GM21825 (cell line): ENCODE measurements around the gene PHLDA1.

Source experiments
- ATAC-seq: cut with Tn5 transposase; IDR thresholded peaks from one replicate; pipeline ENCODE4 v1.9.1; 2021; ENCODE audit warnings: mild to moderate bottlenecking, moderate library complexity; ENCODE audit not compliant: unreplicated experiment

PHLDA1 gene

GRCh38 chr12:76031414-76032042 lies at the start of gene PHLDA1:
Gene PHLDA1 (minus strand): TSS chr12:76031776.
- ATAC-seq, result peak; percentile 89

GRCh38 chr12:76080729-76081415 lies 49.3 kb upstream of the PHLDA1 start:
- no peak for ATAC-seq

GRCh38 chr12:76080017-76080728 lies 48.6 kb upstream of the PHLDA1 start:
- ATAC-seq, result no peak

- ATAC-seq, result no peak
Observed at GRCh38 chr12:76078748-76079147, 47.2 kb upstream of the PHLDA1 start.

- ATAC-seq, result no peak
Observed at GRCh38 chr12:76075448-76075847, 43.9 kb upstream of the PHLDA1 start.

- ATAC-seq, result no peak
Observed at GRCh38 chr12:76074701-76075336, 43.2 kb upstream of the PHLDA1 start.

GRCh38 chr12:76073561-76073960 lies 42.0 kb upstream of the PHLDA1 start:
- ATAC-seq, result no peak

GRCh38 chr12:76072568-76072967 lies 41.0 kb upstream of the PHLDA1 start:
- ATAC-seq, result no peak

- ATAC-seq, result no peak
Observed at GRCh38 chr12:76069339-76069738, 37.8 kb upstream of the PHLDA1 start.

GRCh38 chr12:76065917-76066316 lies 34.3 kb upstream of the PHLDA1 start:
- ATAC-seq, result no peak

- ATAC-seq, result no peak
Observed at GRCh38 chr12:76064904-76065303, 33.3 kb upstream of the PHLDA1 start.

- ATAC-seq, result no peak
Observed at GRCh38 chr12:76060111-76060510, 28.5 kb upstream of the PHLDA1 start.

GRCh38 chr12:76057326-76057725 lies 25.8 kb upstream of the PHLDA1 start:
- ATAC-seq, result no peak

GRCh38 chr12:76055393-76055792 lies 23.8 kb upstream of the PHLDA1 start:
- no peak for ATAC-seq

GRCh38 chr12:76049575-76050251 lies 18.1 kb upstream of the PHLDA1 start:
- ATAC-seq, result no peak

- ATAC-seq, result no peak
Observed at GRCh38 chr12:76047742-76048141, 16.2 kb upstream of the PHLDA1 start.

- no peak for ATAC-seq
Observed at GRCh38 chr12:76047060-76047459, 15.5 kb upstream of the PHLDA1 start.

GRCh38 chr12:76043377-76043776 lies 11.8 kb upstream of the PHLDA1 start:
- no peak for ATAC-seq

- ATAC-seq, result no peak
Observed at GRCh38 chr12:76042147-76042546, 10.6 kb upstream of the PHLDA1 start.

GRCh38 chr12:76041406-76041805 lies 9.8 kb upstream of the PHLDA1 start:
- no peak for ATAC-seq

GRCh38 chr12:76040461-76040860 lies 8.9 kb upstream of the PHLDA1 start:
- ATAC-seq, result no peak
